ENCODE results near the gene NRP2. TPM values are rescaled to one million over a fixed set of nuclear protein-coding genes. Genes with fewer than 3 reads are reported as not detected.

Gene NRP2
- total and polyA plus RNA-seq, 2 donors (not counting 1 experiment from before 2014, with no cell fraction given), result 16.6 to 28.7 TPM

DNA sequence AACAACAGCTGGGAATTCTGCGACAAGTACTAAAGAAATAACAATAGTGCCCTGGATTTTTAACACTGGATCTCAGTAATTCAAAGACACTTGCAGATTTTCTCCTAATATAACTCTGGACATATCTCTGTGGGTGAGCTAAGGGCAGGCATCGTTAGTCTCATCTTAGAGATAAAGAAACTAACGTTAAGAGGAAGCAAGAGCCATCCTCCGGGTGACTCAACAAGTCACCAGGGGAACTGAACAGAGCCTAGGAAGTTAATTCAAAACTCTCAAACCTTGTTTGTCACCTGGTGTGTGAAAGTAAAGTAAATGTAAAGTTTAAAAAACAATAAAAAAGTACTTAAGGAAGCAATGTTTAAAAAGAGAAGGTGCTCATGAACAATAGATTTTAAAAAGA lies 41.6 kb upstream of the NRP2 start:
- Histone ChIP-seq H3K4me3 (replicated peaks in 1 of 4; ENCODE audit: control extremely low read depth in 1 of 4, insufficient read depth in 1 of 4, low read depth in 3 of 4, low read length in 4 of 4) (no peak overlapping the region), H3K36me3 (ENCODE audit: control insufficient read depth, insufficient read depth, low read length) (no peaks in the 10 kb centered on the region), H3K9ac (ENCODE audit: insufficient read depth, low read length) (no peak overlapping the region), H3K79me2 (ENCODE audit: control insufficient read depth, insufficient read depth, low read length) (no peaks in the 10 kb centered on the region), H2AFZ (ENCODE audit: low read length) (no peak overlapping the region), H3K4me2 (ENCODE audit: extremely low read depth, insufficient read depth, low read length) (no peak overlapping the region), H3K4me1 (ENCODE audit: control insufficient read depth, extremely low read depth, insufficient read depth, low read length) (no peaks in the 10 kb centered on the region), H3K27me3 (ENCODE audit: control insufficient read depth, insufficient read depth, low read length) (no peaks in the 10 kb centered on the region), H4K20me1 (ENCODE audit: control insufficient read depth, extremely low read depth, insufficient read depth, low read length) (no peaks in the 10 kb centered on the region), H3K27ac (ENCODE audit: insufficient read depth, low read length) (no peak overlapping the region), H3K9me3 (ENCODE audit: control insufficient read depth, insufficient read depth, low read depth, low read length) (no peaks in the 10 kb centered on the region)
- DNase-seq (ENCODE audit: low read depth in 2 of 2), result no peak
- TF ChIP-seq, protein P1, sequence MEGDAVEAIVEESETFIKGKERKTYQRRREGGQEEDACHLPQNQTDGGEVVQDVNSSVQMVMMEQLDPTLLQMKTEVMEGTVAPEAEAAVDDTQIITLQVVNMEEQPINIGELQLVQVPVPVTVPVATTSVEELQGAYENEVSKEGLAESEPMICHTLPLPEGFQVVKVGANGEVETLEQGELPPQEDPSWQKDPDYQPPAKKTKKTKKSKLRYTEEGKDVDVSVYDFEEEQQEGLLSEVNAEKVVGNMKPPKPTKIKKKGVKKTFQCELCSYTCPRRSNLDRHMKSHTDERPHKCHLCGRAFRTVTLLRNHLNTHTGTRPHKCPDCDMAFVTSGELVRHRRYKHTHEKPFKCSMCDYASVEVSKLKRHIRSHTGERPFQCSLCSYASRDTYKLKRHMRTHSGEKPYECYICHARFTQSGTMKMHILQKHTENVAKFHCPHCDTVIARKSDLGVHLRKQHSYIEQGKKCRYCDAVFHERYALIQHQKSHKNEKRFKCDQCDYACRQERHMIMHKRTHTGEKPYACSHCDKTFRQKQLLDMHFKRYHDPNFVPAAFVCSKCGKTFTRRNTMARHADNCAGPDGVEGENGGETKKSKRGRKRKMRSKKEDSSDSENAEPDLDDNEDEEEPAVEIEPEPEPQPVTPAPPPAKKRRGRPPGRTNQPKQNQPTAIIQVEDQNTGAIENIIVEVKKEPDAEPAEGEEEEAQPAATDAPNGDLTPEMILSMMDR (conservative IDR thresholded peaks at IDR 0.05 in 1 of 2, IDR thresholded peaks at IDR 0.05 in 1 of 2; ENCODE audit: low read depth in 1 of 2, low read length in 2 of 2), result no peak
- TF ChIP-seq EZH2 (IDR thresholded peaks at IDR 0.05; ENCODE audit: low read length, missing control alignments), result no peak

DNA sequence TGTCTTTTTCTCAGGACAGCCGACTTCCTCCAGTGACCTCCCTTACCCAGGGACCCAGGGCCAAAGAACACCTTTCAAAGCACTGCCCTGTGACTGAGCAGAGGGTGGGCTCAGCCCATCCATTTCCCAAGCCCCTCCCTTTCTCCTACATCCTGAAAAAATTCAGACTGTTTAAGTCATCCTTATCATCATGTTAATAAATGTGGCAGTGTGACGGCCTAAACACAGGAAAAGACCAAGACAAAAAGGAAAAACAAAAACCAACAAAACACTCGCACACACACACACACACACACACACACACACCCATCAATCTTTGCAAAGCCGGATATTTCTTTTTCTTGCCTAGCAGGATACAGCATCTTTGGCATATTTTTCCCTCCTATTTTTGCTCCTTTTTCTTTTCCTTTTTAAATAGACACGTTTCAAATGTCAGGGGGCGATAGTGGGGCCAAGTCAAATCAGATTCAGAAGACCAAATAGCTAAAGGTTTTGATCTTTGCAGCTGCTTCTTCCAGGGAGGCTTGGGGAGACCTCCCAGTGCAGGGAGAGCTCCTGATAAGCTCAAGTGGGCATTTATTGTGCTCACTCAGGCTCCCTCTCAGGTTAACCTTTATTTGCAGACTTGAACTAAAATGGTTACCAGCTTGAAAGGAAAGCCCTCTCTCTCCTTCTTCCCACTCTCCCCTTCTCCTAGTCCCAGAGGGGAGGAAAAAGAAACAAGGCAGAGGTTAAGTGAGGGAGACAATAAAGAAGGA lies 39.5 kb upstream of the NRP2 start:
- Histone ChIP-seq H4K20me1 (ENCODE audit: control insufficient read depth, extremely low read depth, insufficient read depth, low read length) (no peaks in the 10 kb centered on the region), H3K36me3 (ENCODE audit: control insufficient read depth, insufficient read depth, low read length) (no peaks in the 10 kb centered on the region), H3K4me3 (replicated peaks in 1 of 4; ENCODE audit: control extremely low read depth in 1 of 4, insufficient read depth in 1 of 4, low read depth in 3 of 4, low read length in 4 of 4) (no peak overlapping the region), H3K27ac (ENCODE audit: insufficient read depth, low read length) (no peak overlapping the region), H3K9ac (ENCODE audit: insufficient read depth, low read length) (no peak overlapping the region), H3K4me2 (ENCODE audit: extremely low read depth, insufficient read depth, low read length) (no peak overlapping the region), H3K27me3 (ENCODE audit: control insufficient read depth, insufficient read depth, low read length) (no peaks in the 10 kb centered on the region), H3K79me2 (ENCODE audit: control insufficient read depth, insufficient read depth, low read length) (no peaks in the 10 kb centered on the region), H3K4me1 (ENCODE audit: control insufficient read depth, extremely low read depth, insufficient read depth, low read length) (no peaks in the 10 kb centered on the region), H2AFZ (ENCODE audit: low read length) (no peak overlapping the region), H3K9me3 (ENCODE audit: control insufficient read depth, insufficient read depth, low read depth, low read length) (no peaks in the 10 kb centered on the region)
- DNase-seq (ENCODE audit: low read depth in 2 of 2), result no peak
- no peak for TF ChIP-seq EZH2 (IDR thresholded peaks at IDR 0.05; ENCODE audit: low read length, missing control alignments)
- TF ChIP-seq, protein P1 (conservative IDR thresholded peaks at IDR 0.05 in 1 of 2, IDR thresholded peaks at IDR 0.05 in 1 of 2; ENCODE audit: low read depth in 1 of 2, low read length in 2 of 2), result no peak

DNA sequence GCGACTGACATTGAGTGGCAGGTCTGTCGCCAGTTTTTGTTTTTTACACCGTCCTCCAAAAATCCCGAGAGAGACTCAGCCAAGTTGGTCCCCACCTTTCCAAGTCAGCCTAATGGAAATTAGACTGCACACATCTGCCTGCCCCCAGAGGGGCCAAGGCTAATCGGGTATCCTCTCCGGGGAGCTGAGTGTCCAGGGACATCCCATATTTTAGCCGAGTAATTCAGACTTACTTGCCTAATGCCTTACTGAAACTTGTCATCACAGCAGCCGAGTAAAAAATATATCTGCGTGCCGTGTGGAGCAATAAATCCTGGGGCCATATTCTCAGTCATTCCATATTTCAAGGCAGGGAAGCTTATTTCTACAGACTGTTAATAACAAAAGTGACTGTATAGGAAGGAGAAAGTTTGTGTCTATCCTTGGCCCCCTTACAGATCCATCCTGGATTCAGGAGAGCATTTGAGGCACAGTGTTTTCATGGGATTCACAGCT lies 38.9 kb upstream of the NRP2 start:
- Histone ChIP-seq H3K9me3 (ENCODE audit: control insufficient read depth, insufficient read depth, low read depth, low read length) (no peaks in the 10 kb centered on the region), H3K79me2 (ENCODE audit: control insufficient read depth, insufficient read depth, low read length) (no peaks in the 10 kb centered on the region), H3K4me3 (replicated peaks in 1 of 4; ENCODE audit: control extremely low read depth in 1 of 4, insufficient read depth in 1 of 4, low read depth in 3 of 4, low read length in 4 of 4) (no peak overlapping the region), H3K9ac (ENCODE audit: insufficient read depth, low read length) (no peak overlapping the region), H3K4me1 (ENCODE audit: control insufficient read depth, extremely low read depth, insufficient read depth, low read length) (no peaks in the 10 kb centered on the region), H3K27ac (ENCODE audit: insufficient read depth, low read length) (no peak overlapping the region), H3K4me2 (ENCODE audit: extremely low read depth, insufficient read depth, low read length) (no peak overlapping the region), H4K20me1 (ENCODE audit: control insufficient read depth, extremely low read depth, insufficient read depth, low read length) (no peaks in the 10 kb centered on the region), H3K27me3 (ENCODE audit: control insufficient read depth, insufficient read depth, low read length) (no peaks in the 10 kb centered on the region), H3K36me3 (ENCODE audit: control insufficient read depth, insufficient read depth, low read length) (no peaks in the 10 kb centered on the region), H2AFZ (ENCODE audit: low read length) (no peak overlapping the region)
- TF ChIP-seq EZH2 (IDR thresholded peaks at IDR 0.05; ENCODE audit: low read length, missing control alignments), result no peak
- TF ChIP-seq, protein P1 (conservative IDR thresholded peaks at IDR 0.05 in 1 of 2, IDR thresholded peaks at IDR 0.05 in 1 of 2; ENCODE audit: low read depth in 1 of 2, low read length in 2 of 2), result no peak
- DNase-seq (ENCODE audit: low read depth in 2 of 2), result no peak

All from fibroblast of lung (primary cell).